Measurements from ENCODE around the gene NFIC.

- TF ChIP-seq CTCF (IDR thresholded peaks at IDR 0.05) (no peak), EZH2phosphoT487 (IDR thresholded peaks at IDR 0.05) (no peak), EZH2 (IDR thresholded peaks at IDR 0.05) (no peak)
These were observed 27.7 kb upstream of the NFIC start for GRCh38 chr19:3338541-3339181.

All from neural progenitor cell (in vitro differentiated cells).